PFSK-1 (cell line): Measurements from ENCODE around the gene RSU1.

ENCODE experiments used
- FOXP2 ChIP-seq: optimal IDR thresholded peaks from 2 replicates; pipeline ENCODE3; 2011; ENCODE audit warnings: borderline replicate concordance, control low read depth, inconsistent platforms; ENCODE audit not compliant: insufficient read depth; ENCODE audit errors: extremely low read length, extremely low read depth
- POLR2AphosphoS5 ChIP-seq: IDR thresholded peaks from 2 replicates; pipeline ENCODE4 v1.6.1; 2012; ENCODE audit warnings: low read depth, mild to moderate bottlenecking, control low read depth, low read length, moderate library complexity
- SIN3A ChIP-seq: IDR thresholded peaks from 2 replicates; pipeline ENCODE4 v1.6.1; 2012; ENCODE audit warnings: mild to moderate bottlenecking, low read length, moderate library complexity, borderline replicate concordance; ENCODE audit not compliant: insufficient read depth
- TAF1 ChIP-seq: IDR thresholded peaks from 2 replicates; pipeline ENCODE4 v1.6.1; 2012; ENCODE audit warnings: low read length, control low read depth, borderline replicate concordance; ENCODE audit not compliant: insufficient read depth
- TF ChIP-seq, protein P1 (sequence below), 2 experiments: IDR thresholded peaks; 2 replicates each; pipeline versions ENCODE4 v1.6.1 to v1.8.0; 2011 to 2012; ENCODE audit warnings: low read depth in 2 of 2, low read length in 2 of 2, control low read depth in 1 of 2, inconsistent platforms in 1 of 2, mild to moderate bottlenecking in 1 of 2, moderate library complexity in 1 of 2; ENCODE audit not compliant: insufficient read depth in 1 of 2

Gene RSU1

DNA sequence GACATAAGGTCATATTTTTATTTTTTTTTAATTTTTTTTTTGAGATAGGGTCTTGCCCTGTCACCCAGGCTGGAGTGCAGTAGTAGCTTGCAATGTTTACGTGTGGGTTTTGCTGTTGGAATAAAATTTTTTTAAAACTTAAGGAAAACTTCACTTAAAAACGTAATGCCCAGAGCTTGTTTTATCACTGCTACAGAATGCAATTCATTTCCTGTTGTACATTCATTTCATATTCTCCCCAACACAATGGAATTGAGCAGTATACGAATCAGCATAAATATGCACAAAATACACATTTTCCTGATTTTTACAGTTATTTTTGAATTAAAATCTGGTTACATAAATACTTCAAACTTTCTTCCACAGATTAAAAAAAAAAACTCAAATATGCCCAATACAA, 40.3 kb downstream of the RSU1 start:
- TF ChIP-seq SIN3A (no peak), TAF1 (no peak)

DNA sequence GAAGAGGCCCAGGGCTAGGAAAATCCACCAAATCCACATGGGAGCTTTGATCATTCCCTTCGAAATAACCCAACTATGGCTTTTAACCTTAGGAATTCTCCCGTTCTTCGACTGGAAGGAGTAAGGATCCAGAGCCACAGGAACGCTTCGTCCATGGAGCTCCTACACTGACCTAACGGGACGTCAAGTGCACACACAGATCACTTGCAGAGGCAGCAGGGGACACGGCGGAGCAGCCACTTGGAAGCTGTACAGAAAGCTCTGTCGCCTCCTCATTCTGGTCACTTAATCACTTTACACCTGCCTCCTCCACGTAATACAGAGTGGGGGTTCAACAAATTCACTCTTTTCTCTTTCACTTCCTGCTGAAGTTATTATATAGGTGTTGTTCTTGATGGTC, 43.9 kb downstream of the RSU1 start:
- TF ChIP-seq SIN3A (no peak), TAF1 (no peak), FOXP2 (no peak), POLR2AphosphoS5 (no peak)
- TF ChIP-seq, protein P1, sequence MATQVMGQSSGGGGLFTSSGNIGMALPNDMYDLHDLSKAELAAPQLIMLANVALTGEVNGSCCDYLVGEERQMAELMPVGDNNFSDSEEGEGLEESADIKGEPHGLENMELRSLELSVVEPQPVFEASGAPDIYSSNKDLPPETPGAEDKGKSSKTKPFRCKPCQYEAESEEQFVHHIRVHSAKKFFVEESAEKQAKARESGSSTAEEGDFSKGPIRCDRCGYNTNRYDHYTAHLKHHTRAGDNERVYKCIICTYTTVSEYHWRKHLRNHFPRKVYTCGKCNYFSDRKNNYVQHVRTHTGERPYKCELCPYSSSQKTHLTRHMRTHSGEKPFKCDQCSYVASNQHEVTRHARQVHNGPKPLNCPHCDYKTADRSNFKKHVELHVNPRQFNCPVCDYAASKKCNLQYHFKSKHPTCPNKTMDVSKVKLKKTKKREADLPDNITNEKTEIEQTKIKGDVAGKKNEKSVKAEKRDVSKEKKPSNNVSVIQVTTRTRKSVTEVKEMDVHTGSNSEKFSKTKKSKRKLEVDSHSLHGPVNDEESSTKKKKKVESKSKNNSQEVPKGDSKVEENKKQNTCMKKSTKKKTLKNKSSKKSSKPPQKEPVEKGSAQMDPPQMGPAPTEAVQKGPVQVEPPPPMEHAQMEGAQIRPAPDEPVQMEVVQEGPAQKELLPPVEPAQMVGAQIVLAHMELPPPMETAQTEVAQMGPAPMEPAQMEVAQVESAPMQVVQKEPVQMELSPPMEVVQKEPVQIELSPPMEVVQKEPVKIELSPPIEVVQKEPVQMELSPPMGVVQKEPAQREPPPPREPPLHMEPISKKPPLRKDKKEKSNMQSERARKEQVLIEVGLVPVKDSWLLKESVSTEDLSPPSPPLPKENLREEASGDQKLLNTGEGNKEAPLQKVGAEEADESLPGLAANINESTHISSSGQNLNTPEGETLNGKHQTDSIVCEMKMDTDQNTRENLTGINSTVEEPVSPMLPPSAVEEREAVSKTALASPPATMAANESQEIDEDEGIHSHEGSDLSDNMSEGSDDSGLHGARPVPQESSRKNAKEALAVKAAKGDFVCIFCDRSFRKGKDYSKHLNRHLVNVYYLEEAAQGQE (IDR thresholded peaks at IDR 0.05; ENCODE audit: insufficient read depth in 1 of 2, low read depth in 2 of 2, low read length in 2 of 2) = no peak

DNA sequence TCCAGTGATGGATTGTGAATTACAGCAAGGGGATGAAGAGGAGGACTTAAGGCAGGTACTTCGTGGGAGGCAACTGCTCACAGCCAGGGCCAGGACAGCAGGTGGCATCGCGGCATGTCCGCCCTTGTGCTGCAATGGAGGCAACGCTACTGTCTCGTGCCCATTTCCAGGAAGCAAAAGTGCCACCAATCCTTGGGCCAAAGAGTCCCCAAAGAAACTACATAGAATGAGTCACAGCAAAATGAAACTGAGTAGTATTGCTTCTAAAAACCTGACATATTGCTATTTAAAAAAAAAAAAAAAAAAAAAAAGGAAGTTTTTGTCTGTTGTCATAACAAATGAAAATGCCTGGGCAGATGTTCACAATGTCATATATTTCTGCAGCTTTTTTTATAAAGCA, 46.6 kb downstream of the RSU1 start:
- TF ChIP-seq FOXP2 (no peak), TAF1 (no peak), SIN3A (no peak), POLR2AphosphoS5 (no peak)
- TF ChIP-seq, protein P1 (IDR thresholded peaks at IDR 0.05; ENCODE audit: insufficient read depth in 1 of 2, low read depth in 2 of 2, low read length in 2 of 2) = no peak

DNA sequence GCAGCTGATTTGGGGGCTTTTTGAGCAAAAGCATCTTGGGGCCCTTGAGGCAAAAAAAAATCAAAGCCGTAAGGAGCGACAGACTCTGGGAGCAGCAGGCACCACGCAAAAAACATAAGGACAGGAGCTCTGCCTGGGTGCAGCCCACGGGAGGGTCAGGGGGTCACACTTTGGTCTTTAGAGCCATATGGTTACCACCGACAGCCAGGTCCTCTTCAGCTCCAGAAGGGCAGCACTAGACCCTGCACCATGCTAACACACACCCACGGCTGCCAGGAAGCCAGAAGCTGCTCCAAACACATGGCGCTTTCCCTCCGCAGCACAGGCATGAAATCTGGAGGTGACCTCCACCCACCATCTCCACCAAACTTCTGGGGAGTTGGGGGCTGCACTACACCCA, 47.1 kb downstream of the RSU1 start:
- no peak for TF ChIP-seq TAF1
- TF ChIP-seq, protein P1 (IDR thresholded peaks at IDR 0.05; ENCODE audit: insufficient read depth in 1 of 2, low read depth in 2 of 2, low read length in 2 of 2) = no peak
- no peak for TF ChIP-seq SIN3A
- no peak for TF ChIP-seq FOXP2
- TF ChIP-seq POLR2AphosphoS5 = no peak

DNA sequence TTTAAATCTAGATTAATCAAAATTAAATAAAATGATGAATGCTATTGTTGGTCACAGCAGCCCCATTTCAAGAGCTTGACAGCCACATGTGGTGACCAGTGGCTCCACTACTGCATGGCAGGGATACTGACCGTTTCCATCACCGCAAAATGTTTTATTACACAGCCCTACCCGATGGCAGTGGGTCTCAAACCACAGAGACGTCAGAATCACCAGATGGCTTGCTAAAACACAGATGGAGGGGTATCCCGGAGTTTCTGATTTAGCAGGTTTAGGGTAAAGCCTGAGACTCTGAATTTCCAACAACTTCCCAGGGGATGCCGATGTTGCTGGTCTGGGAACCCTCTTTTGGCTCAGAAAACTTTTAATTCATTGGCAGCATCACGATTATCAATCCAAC, 47.9 kb downstream of the RSU1 start:
- TF ChIP-seq TAF1 (no peak), SIN3A (no peak), POLR2AphosphoS5 (no peak), FOXP2 (no peak)
- TF ChIP-seq, protein P1 (IDR thresholded peaks at IDR 0.05; ENCODE audit: insufficient read depth in 1 of 2, low read depth in 2 of 2, low read length in 2 of 2) = no peak
